CD4-positive, alpha-beta T cell treated with Interleukin-10 for 1 hour (primary cell): Measurements from ENCODE around the gene RSF1.
A peak's percentile ranks its signal among the peaks of the same experiment; 100 is the strongest.

Experiments
- DNase-seq: peaks from one replicate; pipeline ENCODE4 v3.0.0-alpha.2; 2020

Gene RSF1

GRCh38 chr11:77800449-77800848 lies 20.1 kb downstream of the RSF1 start:
- DNase-seq, result no peak

- no peak for DNase-seq
Measured at GRCh38 chr11:77799338-77799737, 21.2 kb downstream of the RSF1 start.

DNA sequence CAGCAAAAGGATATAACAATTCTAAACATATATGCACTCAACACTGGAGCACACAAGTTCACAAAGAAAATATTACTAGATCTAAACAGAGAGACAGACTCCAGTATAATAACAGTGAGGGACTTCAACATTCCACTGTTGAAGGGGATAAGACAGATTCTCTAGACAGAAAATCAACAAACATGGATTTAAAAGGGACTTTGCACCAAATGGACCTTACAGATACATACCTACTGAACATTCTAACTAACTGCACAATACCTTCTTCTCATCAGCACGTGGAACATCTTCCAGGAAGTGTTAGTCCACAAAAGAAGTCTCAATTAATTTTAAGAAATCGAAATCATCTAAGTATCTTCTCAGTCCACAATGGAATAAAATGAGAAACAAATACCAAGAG lies 26.6 kb downstream of the RSF1 start:
- no peak for DNase-seq

DNA sequence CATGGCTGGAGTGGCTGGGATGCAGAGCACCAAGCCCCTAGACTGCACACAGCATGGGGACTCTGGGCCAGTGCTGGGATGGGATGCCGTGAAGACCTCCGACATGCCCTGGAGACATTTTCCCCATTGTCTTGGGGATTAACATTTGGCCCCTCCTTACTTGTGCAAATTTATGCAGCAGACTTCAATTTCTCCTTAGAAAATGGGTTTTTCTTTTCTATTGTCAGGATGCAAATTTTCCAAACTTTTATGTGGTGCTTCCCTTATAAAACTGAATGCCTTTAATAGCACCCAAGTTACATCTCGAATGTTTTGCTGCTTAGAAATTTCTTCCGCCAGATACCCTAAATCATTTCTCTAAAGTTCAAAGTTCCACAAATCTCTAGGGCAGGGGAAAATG lies 29.2 kb downstream of the RSF1 start:
- no peak for DNase-seq

- DNase-seq, result no peak
Measured at GRCh38 chr11:77789731-77790476, 30.6 kb downstream of the RSF1 start.

DNA sequence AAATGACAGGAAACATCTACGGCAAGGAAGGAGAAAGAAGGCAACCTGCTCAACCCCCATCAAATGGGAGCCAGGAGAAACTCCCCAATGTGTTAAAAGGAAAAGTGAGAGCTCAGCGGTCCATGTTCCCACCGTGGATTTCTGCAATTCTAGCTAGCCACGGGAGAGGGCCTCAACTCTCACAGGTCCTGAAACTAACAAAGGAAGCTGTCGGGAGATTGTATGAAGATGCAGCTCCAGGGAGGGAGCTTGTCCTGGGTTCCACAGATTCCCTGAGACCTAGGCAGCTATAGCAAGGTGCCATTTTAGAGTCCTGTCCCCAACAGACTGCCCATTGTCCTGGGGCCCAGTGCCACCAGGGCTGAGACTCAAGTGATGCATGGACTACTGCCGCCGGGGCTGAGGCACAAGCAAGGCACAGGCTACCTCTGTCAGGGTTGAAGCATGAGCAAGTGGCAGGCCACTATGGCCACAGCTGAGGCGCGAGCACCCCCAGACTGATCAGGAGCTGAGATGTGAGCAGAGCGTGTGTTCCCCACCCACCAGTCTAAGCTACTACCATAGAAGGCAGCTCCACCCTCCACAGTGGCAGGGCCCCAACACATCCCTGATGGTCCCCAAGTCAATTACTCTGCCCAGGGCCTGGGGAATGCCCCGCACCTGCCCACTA lies 31.3 kb downstream of the RSF1 start:
- DNase-seq, result no peak

- no peak for DNase-seq
Measured at GRCh38 chr11:77784572-77784971, 36.0 kb downstream of the RSF1 start.

DNA sequence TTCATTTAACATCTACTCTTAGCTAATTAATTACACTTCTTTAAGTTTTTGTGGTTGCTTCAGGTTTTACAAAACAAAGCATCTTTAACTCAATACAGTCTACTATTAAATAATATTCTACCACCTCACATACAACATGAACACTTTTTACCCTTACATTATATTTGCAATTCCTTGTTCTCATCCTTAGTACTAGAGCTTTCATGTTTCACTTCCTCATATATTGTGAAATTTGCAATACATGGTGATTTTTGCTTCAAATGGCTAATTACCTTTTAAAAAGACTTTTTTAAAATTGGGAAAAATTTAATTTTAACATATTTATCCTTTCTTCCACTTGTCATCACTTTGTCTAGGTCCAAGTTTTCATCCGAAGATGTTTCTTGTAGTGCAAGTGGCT lies 37.5 kb downstream of the RSF1 start:
- DNase-seq, result no peak

- DNase-seq, result no peak
Measured at GRCh38 chr11:77779935-77780334, 40.6 kb downstream of the RSF1 start.

- DNase-seq, result no peak
Measured at GRCh38 chr11:77778549-77778948, 42.0 kb downstream of the RSF1 start.

DNA sequence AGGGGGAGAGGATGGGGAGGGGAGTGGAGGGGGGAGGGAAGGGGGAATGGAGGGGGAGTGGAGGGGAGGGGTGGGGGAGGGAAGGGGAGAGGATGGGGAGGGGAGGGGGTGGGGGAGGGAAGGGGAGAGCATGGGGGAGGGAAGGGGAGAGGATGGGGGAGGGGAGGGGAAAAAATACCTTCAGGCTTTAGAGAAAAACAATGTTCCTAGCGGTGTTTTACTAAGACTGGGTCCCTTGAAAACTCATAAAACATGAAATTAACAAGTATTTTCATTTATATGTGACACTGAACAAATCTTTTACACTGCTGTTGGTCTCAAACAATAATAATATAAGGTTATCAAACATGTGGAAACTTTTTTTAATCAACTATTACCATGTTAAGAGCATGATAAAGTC lies 42.4 kb downstream of the RSF1 start:
- no peak for DNase-seq

DNA sequence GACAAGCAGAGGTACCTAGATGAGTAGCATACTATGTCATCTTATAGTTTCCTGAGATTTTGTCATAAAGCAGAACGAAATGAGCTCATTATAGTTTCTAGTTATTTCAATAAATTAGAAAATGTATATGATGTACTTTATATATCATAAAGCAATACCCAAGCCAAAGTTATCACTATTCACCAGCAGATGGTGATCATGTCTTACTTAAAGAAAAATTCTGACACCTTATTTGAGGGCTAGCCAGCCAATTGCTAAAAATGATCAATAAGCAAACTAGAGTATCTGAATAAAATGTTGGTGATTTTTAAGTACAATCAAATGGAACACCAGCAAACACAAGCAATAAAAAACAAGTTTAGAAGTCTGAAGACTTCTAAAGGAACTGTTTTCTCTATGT lies 44.1 kb downstream of the RSF1 start:
- peak; percentile 50 for DNase-seq

- DNase-seq, result no peak
Measured at GRCh38 chr11:77775936-77776335, 44.6 kb downstream of the RSF1 start.

- peak; percentile 4 for DNase-seq
Measured at GRCh38 chr11:77771135-77771534, 49.4 kb downstream of the RSF1 start.

DNA sequence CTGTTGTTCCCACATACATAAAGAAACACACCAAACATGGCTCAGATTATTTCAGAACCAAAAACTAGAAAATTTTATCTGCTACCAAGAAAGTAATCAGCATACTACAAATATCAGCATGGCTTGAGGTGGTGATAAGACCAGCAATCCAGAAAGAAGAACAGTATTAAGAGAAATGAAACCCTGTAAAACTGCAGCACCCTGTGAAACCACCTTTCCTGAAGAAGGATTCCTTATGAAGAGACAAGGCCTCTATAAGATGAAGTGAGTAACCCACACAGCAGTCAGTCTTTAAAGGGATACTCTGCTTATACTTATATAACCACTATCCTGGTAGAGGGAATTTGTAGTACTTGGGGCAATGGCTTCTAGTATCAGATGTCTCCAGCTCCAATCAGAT lies 49.9 kb downstream of the RSF1 start:
- no peak for DNase-seq

DNA sequence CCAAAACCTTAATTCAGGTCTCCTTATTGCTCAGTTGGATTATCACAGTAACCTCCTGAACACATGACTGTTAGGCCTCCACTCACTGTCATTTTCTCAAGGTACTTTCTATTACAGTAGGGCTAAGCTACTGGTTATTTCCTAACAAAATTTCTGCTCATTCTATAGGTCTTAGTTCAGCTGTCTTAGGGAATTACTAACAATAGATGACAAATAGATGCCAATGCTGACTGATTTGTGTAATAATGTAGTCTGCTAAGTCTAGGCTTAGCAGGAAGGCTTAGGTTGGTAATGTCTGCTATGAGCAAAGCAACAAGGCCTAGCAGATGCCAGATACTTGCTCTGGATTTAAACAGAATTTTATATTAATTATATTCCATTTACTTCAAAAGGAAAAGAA lies 58.1 kb downstream of the RSF1 start:
- no peak for DNase-seq

- DNase-seq, result no peak
Measured at GRCh38 chr11:77761491-77761890, 59.0 kb downstream of the RSF1 start.

DNA sequence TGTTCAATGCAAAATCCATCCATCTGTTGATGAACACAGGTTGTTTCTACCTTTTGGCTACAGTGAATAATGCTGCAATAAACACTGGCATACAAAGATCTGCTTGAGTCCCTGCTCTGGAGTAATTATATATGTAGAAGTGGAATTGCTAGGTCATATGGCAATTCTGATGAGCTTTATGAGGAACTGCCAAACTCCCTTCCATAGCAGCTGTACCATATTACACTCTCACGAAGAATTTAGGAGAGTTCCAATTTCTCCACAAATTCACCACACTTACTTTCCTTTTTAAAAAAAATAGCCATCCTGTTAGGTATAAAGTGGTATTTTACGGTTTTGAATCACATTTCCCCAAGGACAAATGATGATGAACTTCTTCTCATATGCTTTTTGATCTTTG lies 62.2 kb downstream of the RSF1 start:
- DNase-seq, result no peak

DNA sequence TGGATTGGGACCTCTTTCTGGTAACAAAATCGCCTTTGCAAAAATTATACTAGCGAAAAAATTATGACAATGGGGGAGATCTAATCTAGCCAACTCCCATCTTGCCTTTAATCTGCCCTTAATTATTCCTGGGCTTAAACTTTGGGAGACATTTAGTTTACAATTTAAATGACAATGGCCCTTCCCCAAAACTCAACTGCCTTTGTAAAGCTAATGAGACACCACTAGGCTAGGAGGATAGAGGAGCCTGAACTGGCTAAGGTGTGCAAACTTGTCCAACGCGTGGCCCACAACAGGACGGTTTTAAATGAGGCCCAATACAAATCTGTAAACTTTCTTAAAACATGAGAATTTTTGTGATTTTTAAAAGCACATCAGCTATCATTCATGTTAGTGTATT lies 67.3 kb downstream of the RSF1 start:
- no peak for DNase-seq

- no peak for DNase-seq
Measured at GRCh38 chr11:77752516-77752915, 68.0 kb downstream of the RSF1 start.

- DNase-seq, result no peak
Measured at GRCh38 chr11:77750394-77751156, 69.9 kb downstream of the RSF1 start.

- DNase-seq, result no peak
Measured at GRCh38 chr11:77749232-77749631, 71.3 kb downstream of the RSF1 start.

DNA sequence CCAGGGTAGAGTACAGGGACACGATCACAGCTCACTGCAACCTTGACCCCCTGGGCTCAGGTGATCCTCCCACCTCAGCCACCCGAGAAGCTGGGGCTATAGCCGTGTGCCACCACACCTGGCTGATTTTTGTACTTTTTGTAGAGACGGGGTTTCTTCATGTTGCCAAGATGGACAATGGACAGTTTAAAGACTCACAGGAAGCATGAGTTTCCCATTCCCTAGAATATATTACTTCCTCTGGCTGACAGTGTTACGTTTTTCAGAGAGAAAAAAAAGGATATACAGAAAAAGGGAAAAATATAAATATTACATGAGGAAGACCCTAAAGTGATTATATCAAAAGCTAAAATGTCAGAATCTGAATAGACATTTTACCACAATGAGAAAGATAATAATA lies 72.3 kb downstream of the RSF1 start:
- no peak for DNase-seq

DNA sequence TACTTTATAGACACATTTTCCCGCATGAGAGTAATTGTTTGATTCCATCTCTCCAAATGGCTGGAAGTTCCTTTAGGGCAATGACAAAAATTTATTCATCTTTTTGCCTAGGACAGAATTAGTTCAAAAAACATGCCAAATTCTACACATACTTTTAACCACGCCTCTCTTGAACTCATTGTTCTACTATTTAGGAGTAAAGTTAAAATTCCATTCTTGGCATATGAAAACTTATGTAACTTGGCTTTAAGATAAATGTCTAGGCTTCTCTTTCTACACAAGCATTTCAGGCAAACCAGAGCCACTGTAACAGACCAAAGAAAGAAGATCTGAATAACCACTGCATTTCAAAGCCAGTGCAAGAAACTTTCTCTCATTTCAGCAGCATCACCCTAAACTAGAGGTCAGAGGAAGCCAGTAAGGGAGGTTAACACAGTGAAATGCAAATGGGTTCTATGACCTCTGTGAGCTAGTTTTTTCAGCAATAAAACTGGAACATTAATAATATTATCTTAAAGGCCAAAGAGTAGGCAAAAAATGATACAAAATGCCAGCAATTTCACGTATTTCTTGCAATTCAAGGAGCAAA lies 73.0 kb downstream of the RSF1 start:
- no peak for DNase-seq
